Calu3 (cell line): ENCODE results near the gene P2RX3. TPM values are rescaled to one million over a fixed set of nuclear protein-coding genes. Genes with fewer than 3 reads are reported as not detected.

Experiments
- BruUV-seq: library from RNA; stranded (reverse); fragments of 400-500 nt; replicated peaks from 2 replicates; lab custom pipeline; 2021; lab: Mats Ljungman, UMichigan
- CTCF ChIA-PET: fragments of 300-600 bp; sonication (Branson Sonifier 250); formaldehyde crosslinking; loops from one replicate; lab custom pipeline; 2022; ENCODE audit warnings: antibody characterized with exemption; lab: Charles Lee
- DNase-seq: peaks from one replicate; pipeline ENCODE4 v3.0.0; 2022
- H3K27ac Mint-ChIP-seq: one replicate; pipeline ENCODE4 v1.8.0; 2022; ENCODE audit warnings: mixed read lengths; ENCODE audit not compliant: unreplicated experiment
- H3K27me3 Mint-ChIP-seq: one replicate; pipeline ENCODE4 v1.8.0; 2022; ENCODE audit warnings: mixed read lengths; ENCODE audit not compliant: unreplicated experiment
- H3K36me3 Mint-ChIP-seq: one replicate; pipeline ENCODE4 v1.8.0; 2022; ENCODE audit warnings: mild to moderate bottlenecking, moderate library complexity, mixed read lengths; ENCODE audit not compliant: insufficient read depth, unreplicated experiment
- H3K4me1 Mint-ChIP-seq: one replicate; pipeline ENCODE4 v1.8.0; 2022; ENCODE audit warnings: mild to moderate bottlenecking, low read depth, mixed read lengths; ENCODE audit not compliant: unreplicated experiment
- H3K4me3 Mint-ChIP-seq: one replicate; pipeline ENCODE4 v1.8.0; 2022; ENCODE audit warnings: mild to moderate bottlenecking, low read depth, moderate library complexity, mixed read lengths; ENCODE audit not compliant: unreplicated experiment
- H3K9me3 Mint-ChIP-seq: one replicate; pipeline ENCODE4 v1.8.0; 2022; ENCODE audit warnings: low read depth, mixed read lengths; ENCODE audit not compliant: unreplicated experiment
- CTCF ChIP-seq: fragments of 200-600 bp; IDR thresholded peaks from one replicate; pipeline ENCODE4 v1.8.0; 2022; ENCODE audit warnings: antibody characterized with exemption; ENCODE audit not compliant: unreplicated experiment
- intact Hi-C: fragments of 100-400 bp; cut with micrococcal nuclease; formaldehyde crosslinking; loops from one replicate; pipeline ENCODE4 v1.10.0; 2022; ENCODE audit not compliant: unreplicated experiment
- total RNA-seq: library from RNA; stranded (reverse); gene quantifications from 2 replicates; pipeline ENCODE4 v1.2.3, GENCODE V29; 2022

Gene P2RX3
- total RNA-seq, 1 experiment from 2014 or later: not detected

- Mint-ChIP-seq H3K4me3 (no peak overlapping the region), H3K27me3 (peaks cover 80% of the 10 kb centered on the region), H3K36me3 (no peaks in the 10 kb centered on the region), H3K27ac (no peak overlapping the region), H3K4me1 (no peaks in the 10 kb centered on the region), H3K9me3 (no peaks in the 10 kb centered on the region)
- intact Hi-C loops: no loop called here
- BruUV-seq: no TSS peak
- CTCF ChIA-PET: no interaction called here
- no peak for TF ChIP-seq CTCF
- no peak for DNase-seq
Measured at GRCh38 chr11:57376095-57377090, 38.2 kb downstream of the P2RX3 start.

- peaks cover 83% of the 10 kb centered on the region for H3K27me3 Mint-ChIP-seq
- intact Hi-C loops: no loop called here
- BruUV-seq: no TSS peak
- no peaks in the 10 kb centered on the region for H3K4me1 Mint-ChIP-seq
- no peaks in the 10 kb centered on the region for H3K36me3 Mint-ChIP-seq
- no peak for TF ChIP-seq CTCF
- H3K27ac Mint-ChIP-seq: no peak overlapping the region
- H3K9me3 Mint-ChIP-seq: no peaks in the 10 kb centered on the region
- CTCF ChIA-PET: no interaction called here
- no peak for DNase-seq
- H3K4me3 Mint-ChIP-seq: no peak overlapping the region
Measured at GRCh38 chr11:57377107-57377506, 39.0 kb downstream of the P2RX3 start.

- no peak for TF ChIP-seq CTCF
- Mint-ChIP-seq H3K27me3 (peaks cover 81% of the 10 kb centered on the region), H3K9me3 (no peaks in the 10 kb centered on the region), H3K4me3 (no peak overlapping the region), H3K36me3 (no peaks in the 10 kb centered on the region), H3K27ac (no peak overlapping the region), H3K4me1 (no peaks in the 10 kb centered on the region)
- CTCF ChIA-PET: interaction anchor here (0.6 kb wide), 2 partner anchors 12 to 32 kb away, joined by 3 to 5 read pairs; no protein-coding TSS in a partner anchor
- no peak for DNase-seq
- no TSS peak for BruUV-seq
- intact Hi-C loops: no loop called here
Measured at GRCh38 chr11:57378186-57378585, 40.0 kb downstream of the P2RX3 start.

- BruUV-seq: no TSS peak
- Mint-ChIP-seq H3K27ac (no peak overlapping the region), H3K4me3 (no peak overlapping the region), H3K36me3 (no peaks in the 10 kb centered on the region), H3K27me3 (peaks cover 65% of the 10 kb centered on the region), H3K4me1 (no peaks in the 10 kb centered on the region), H3K9me3 (no peaks in the 10 kb centered on the region)
- intact Hi-C loops: loop anchor here (10.0 kb wide), 1 partner anchor 1005 kb away; no protein-coding TSS in a partner anchor
- DNase-seq: peak; percentile 19
- CTCF ChIA-PET: interaction anchor here (0.6 kb wide), 1 partner anchor 19 kb away, joined by 3 read pairs; no protein-coding TSS in a partner anchor
- no peak for TF ChIP-seq CTCF
Measured at GRCh38 chr11:57379732-57380131, 41.6 kb downstream of the P2RX3 start.
